Measurements from ENCODE around the gene SLC6A20. TPM values are rescaled to one million over a fixed set of nuclear protein-coding genes. Genes with fewer than 3 reads are reported as not detected.

SLC6A20 gene
- total RNA-seq: not detected
- polyA plus RNA-seq: not detected
- long read RNA-seq, donor 1: 0 reads
- long read RNA-seq, donor 2: 0 reads
- long read RNA-seq, donor 3: 0 reads
- long read RNA-seq, donor 4: 0 reads

- peak in 1 of 2 donors; percentile 31 for ATAC-seq
- Histone ChIP-seq H3K4me1 (ENCODE audit: control insufficient read depth, insufficient read depth, low read length) (no peaks in the 10 kb centered on the region), H3K9me3 (ENCODE audit: control insufficient read depth, low read length) (no peaks in the 10 kb centered on the region), H3K27me3 (ENCODE audit: control insufficient read depth, insufficient read depth) (no peaks in the 10 kb centered on the region), H3K4me3 (ENCODE audit: low read length) (peak within 1 kb of the TSS; percentile 43), H3K27ac (ENCODE audit: low read length) (no peak within 1 kb of the TSS)
- 3% methylated on average over 91 of the region's 91 CpGs for WGBS
- peak in 1 of 3 donors; percentile 50 for DNase-seq
- intact Hi-C loops (cut with DNase I): no loop called here
Observed at GRCh38 chr3:45795882-45796765, at the start of gene SLC6A20. Gene SLC6A20 (minus strand): TSS chr3:45796536. CDS start chr3:45796419, 117 bp downstream.

GRCh38 chr3:45844616-45845015 is 48.3 kb upstream of the SLC6A20 start:
- WGBS: 93% methylated on average over 1 of the region's 1 CpG
- no peak for DNase-seq
- H3K27me3 ChIP-seq (ENCODE audit: control insufficient read depth, insufficient read depth): no peaks in the 10 kb centered on the region
- no peak for ATAC-seq
- H3K4me3 ChIP-seq (ENCODE audit: low read length): no peak overlapping the region
- intact Hi-C loops (cut with DNase I): no loop called here
- no peaks in the 10 kb centered on the region for H3K9me3 ChIP-seq (ENCODE audit: control insufficient read depth, low read length)
- H3K4me1 ChIP-seq (ENCODE audit: control insufficient read depth, insufficient read depth, low read length): peaks cover 2% of the 10 kb centered on the region
- H3K27ac ChIP-seq (ENCODE audit: low read length): no peak overlapping the region

GRCh38 chr3:45842851-45843625 is 46.7 kb upstream of the SLC6A20 start:
- ATAC-seq (no peak), DNase-seq (peak in 1 of 3 donors; percentile 14)
- H3K9me3 ChIP-seq (ENCODE audit: control insufficient read depth, low read length): no peaks in the 10 kb centered on the region
- intact Hi-C loops (cut with DNase I): no loop called here
- H3K27ac ChIP-seq (ENCODE audit: low read length): no peak overlapping the region
- H3K4me1 ChIP-seq (ENCODE audit: control insufficient read depth, insufficient read depth, low read length): peaks cover 2% of the 10 kb centered on the region
- 84% methylated on average over 9 of the region's 9 CpGs for WGBS
- H3K27me3 ChIP-seq (ENCODE audit: control insufficient read depth, insufficient read depth): no peaks in the 10 kb centered on the region
- no peak overlapping the region for H3K4me3 ChIP-seq (ENCODE audit: low read length)

GRCh38 chr3:45841757-45842491 is 45.6 kb upstream of the SLC6A20 start, which contains the start of gene LZTFL1:
Gene LZTFL1 (minus strand): TSS chr3:45842119. CDS start chr3:45841991, 128 bp downstream.
- intact Hi-C loops (cut with DNase I): no loop called here
- H3K4me3 ChIP-seq (ENCODE audit: low read length): peak within 1 kb of the TSS; percentile 82
- DNase-seq (peak; percentile 93 to 96 (median 93)), ATAC-seq (peak; percentile 98 to 99)
- peaks cover 2% of the 10 kb centered on the region for H3K4me1 ChIP-seq (ENCODE audit: control insufficient read depth, insufficient read depth, low read length)
- no peaks in the 10 kb centered on the region for H3K27me3 ChIP-seq (ENCODE audit: control insufficient read depth, insufficient read depth)
- no peaks in the 10 kb centered on the region for H3K9me3 ChIP-seq (ENCODE audit: control insufficient read depth, low read length)
- H3K27ac ChIP-seq (ENCODE audit: low read length): peak within 1 kb of the TSS; percentile 60
- WGBS: 4% methylated on average over 49 of the region's 49 CpGs

GRCh38 chr3:45841420-45841756 is 45.1 kb upstream of the SLC6A20 start:
- Histone ChIP-seq H3K4me1 (ENCODE audit: control insufficient read depth, insufficient read depth, low read length) (peaks cover 2% of the 10 kb centered on the region), H3K9me3 (ENCODE audit: control insufficient read depth, low read length) (no peaks in the 10 kb centered on the region), H3K4me3 (ENCODE audit: low read length) (peak overlapping the region; percentile 82), H3K27ac (ENCODE audit: low read length) (no peak overlapping the region), H3K27me3 (ENCODE audit: control insufficient read depth, insufficient read depth) (no peaks in the 10 kb centered on the region)
- WGBS: under 1% methylated on average over 15 of the region's 15 CpGs
- ATAC-seq (peak; percentile 29 to 30), DNase-seq (peak in 1 of 3 donors; percentile 8)
- intact Hi-C loops (cut with DNase I): no loop called here

GRCh38 chr3:45838466-45838865 is 42.1 kb upstream of the SLC6A20 start:
- Histone ChIP-seq H3K27ac (ENCODE audit: low read length) (no peak overlapping the region), H3K9me3 (ENCODE audit: control insufficient read depth, low read length) (no peaks in the 10 kb centered on the region), H3K4me1 (ENCODE audit: control insufficient read depth, insufficient read depth, low read length) (peaks cover 2% of the 10 kb centered on the region), H3K27me3 (ENCODE audit: control insufficient read depth, insufficient read depth) (no peaks in the 10 kb centered on the region), H3K4me3 (ENCODE audit: low read length) (no peak overlapping the region)
- intact Hi-C loops (cut with DNase I): no loop called here
- no peak for DNase-seq
- ATAC-seq: no peak
- WGBS: 94% methylated on average over 1 of the region's 1 CpG

- Histone ChIP-seq H3K4me1 (ENCODE audit: control insufficient read depth, insufficient read depth, low read length) (no peaks in the 10 kb centered on the region), H3K27me3 (ENCODE audit: control insufficient read depth, insufficient read depth) (no peaks in the 10 kb centered on the region), H3K9me3 (ENCODE audit: control insufficient read depth, low read length) (no peaks in the 10 kb centered on the region), H3K4me3 (ENCODE audit: low read length) (no peak overlapping the region), H3K27ac (ENCODE audit: low read length) (no peak overlapping the region)
- WGBS: 96% methylated on average over 5 of the region's 5 CpGs
- ATAC-seq: no peak
- intact Hi-C loops (cut with DNase I): loop anchor here in 1 of 4 donors (5.0 kb wide), 1 partner anchor 70 kb away; no protein-coding TSS in a partner anchor
- no peak for DNase-seq
Observed at GRCh38 chr3:45832699-45833098, 36.4 kb upstream of the SLC6A20 start.

GRCh38 chr3:45830121-45830520 is 33.8 kb upstream of the SLC6A20 start:
- Histone ChIP-seq H3K4me1 (ENCODE audit: control insufficient read depth, insufficient read depth, low read length) (no peaks in the 10 kb centered on the region), H3K27me3 (ENCODE audit: control insufficient read depth, insufficient read depth) (no peaks in the 10 kb centered on the region), H3K27ac (ENCODE audit: low read length) (no peak overlapping the region), H3K9me3 (ENCODE audit: control insufficient read depth, low read length) (no peaks in the 10 kb centered on the region), H3K4me3 (ENCODE audit: low read length) (no peak overlapping the region)
- intact Hi-C loops (cut with DNase I): loop anchor here in 1 of 4 donors (5.0 kb wide), 1 partner anchor 68 kb away; no protein-coding TSS in a partner anchor
- no peak for ATAC-seq
- WGBS: 93% methylated on average over 5 of the region's 5 CpGs
- DNase-seq: no peak

- 79% methylated on average over 3 of the region's 3 CpGs for WGBS
- no peaks in the 10 kb centered on the region for H3K4me1 ChIP-seq (ENCODE audit: control insufficient read depth, insufficient read depth, low read length)
Observed at GRCh38 chr3:45826908-45827307, 30.6 kb upstream of the SLC6A20 start.

GRCh38 chr3:45826321-45826720 is 30.0 kb upstream of the SLC6A20 start:
- 80% methylated on average over 2 of the region's 2 CpGs for WGBS
- Histone ChIP-seq H3K9me3 (ENCODE audit: control insufficient read depth, low read length) (no peaks in the 10 kb centered on the region), H3K4me3 (ENCODE audit: low read length) (no peak overlapping the region), H3K4me1 (ENCODE audit: control insufficient read depth, insufficient read depth, low read length) (no peaks in the 10 kb centered on the region), H3K27ac (ENCODE audit: low read length) (no peak overlapping the region), H3K27me3 (ENCODE audit: control insufficient read depth, insufficient read depth) (no peaks in the 10 kb centered on the region)
- DNase-seq (no peak), ATAC-seq (no peak)
- intact Hi-C loops (cut with DNase I): no loop called here

More at GRCh38 chr3:45826908-45827307, 30.6 kb upstream of the SLC6A20 start:
- intact Hi-C loops (cut with DNase I): no loop called here
- DNase-seq (no peak), ATAC-seq (no peak)
- Histone ChIP-seq H3K27ac (ENCODE audit: low read length) (no peak overlapping the region), H3K27me3 (ENCODE audit: control insufficient read depth, insufficient read depth) (no peaks in the 10 kb centered on the region), H3K9me3 (ENCODE audit: control insufficient read depth, low read length) (no peaks in the 10 kb centered on the region), H3K4me3 (ENCODE audit: low read length) (no peak overlapping the region)

All from right cardiac atrium (tissue), 5 donors.